T-helper 1 cell treated with Interleukin-12 subunit alpha and Interleukin-12 subunit beta and Interleukin-4 antibody, amounts not matched to agents 30 μg/mL and 1 μg/mL, for 36 hours (primary cell): Measurements from ENCODE around the gene PHLDB1.

Experiments
- H3K27ac Mint-ChIP-seq: one replicate; pipeline ENCODE4 v1.8.0; 2021; ENCODE audit warnings: mild to moderate bottlenecking, mixed read lengths
- H3K27me3 Mint-ChIP-seq: one replicate; pipeline ENCODE4 v1.8.0; 2021; ENCODE audit warnings: low read depth, mixed read lengths
- H3K36me3 Mint-ChIP-seq: one replicate; pipeline ENCODE4 v1.8.0; 2021; ENCODE audit warnings: low read depth, mixed read lengths
- H3K4me1 Mint-ChIP-seq: one replicate; pipeline ENCODE4 v1.8.0; 2021; ENCODE audit warnings: low read depth, mixed read lengths
- H3K4me3 Mint-ChIP-seq: one replicate; pipeline ENCODE4 v1.8.0; 2021; ENCODE audit warnings: mild to moderate bottlenecking, moderate library complexity, mixed read lengths
- H3K9me3 Mint-ChIP-seq: one replicate; pipeline ENCODE4 v1.8.0; 2021; ENCODE audit warnings: mixed read lengths

PHLDB1 gene

DNA sequence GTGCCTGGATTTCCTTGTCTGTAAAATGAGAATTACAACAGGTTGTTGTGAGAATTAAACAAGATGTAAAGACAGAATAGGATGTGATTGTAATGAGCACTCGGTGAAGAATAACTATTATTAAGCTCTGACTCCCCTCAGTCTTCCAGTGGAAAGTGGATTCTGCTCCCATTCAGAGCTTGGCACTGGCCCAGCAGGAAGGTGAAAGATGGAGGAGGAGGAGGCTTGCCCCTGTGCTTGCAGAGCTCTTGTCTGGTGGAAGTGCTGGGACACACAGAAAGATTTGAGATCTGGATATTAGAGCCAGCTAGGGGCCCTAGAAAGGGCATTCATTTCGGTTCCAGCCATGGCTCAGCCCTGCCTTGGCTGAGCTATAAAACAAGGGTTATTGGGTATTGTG lies 28.2 kb downstream of the PHLDB1 start:
- no peaks in the 10 kb centered on the region for H3K36me3 Mint-ChIP-seq
- no peaks in the 10 kb centered on the region for H3K9me3 Mint-ChIP-seq
- peaks cover 7% of the 10 kb centered on the region for H3K27me3 Mint-ChIP-seq
- no peak overlapping the region for H3K4me3 Mint-ChIP-seq
- no peak overlapping the region for H3K27ac Mint-ChIP-seq
- H3K4me1 Mint-ChIP-seq = no peaks in the 10 kb centered on the region

DNA sequence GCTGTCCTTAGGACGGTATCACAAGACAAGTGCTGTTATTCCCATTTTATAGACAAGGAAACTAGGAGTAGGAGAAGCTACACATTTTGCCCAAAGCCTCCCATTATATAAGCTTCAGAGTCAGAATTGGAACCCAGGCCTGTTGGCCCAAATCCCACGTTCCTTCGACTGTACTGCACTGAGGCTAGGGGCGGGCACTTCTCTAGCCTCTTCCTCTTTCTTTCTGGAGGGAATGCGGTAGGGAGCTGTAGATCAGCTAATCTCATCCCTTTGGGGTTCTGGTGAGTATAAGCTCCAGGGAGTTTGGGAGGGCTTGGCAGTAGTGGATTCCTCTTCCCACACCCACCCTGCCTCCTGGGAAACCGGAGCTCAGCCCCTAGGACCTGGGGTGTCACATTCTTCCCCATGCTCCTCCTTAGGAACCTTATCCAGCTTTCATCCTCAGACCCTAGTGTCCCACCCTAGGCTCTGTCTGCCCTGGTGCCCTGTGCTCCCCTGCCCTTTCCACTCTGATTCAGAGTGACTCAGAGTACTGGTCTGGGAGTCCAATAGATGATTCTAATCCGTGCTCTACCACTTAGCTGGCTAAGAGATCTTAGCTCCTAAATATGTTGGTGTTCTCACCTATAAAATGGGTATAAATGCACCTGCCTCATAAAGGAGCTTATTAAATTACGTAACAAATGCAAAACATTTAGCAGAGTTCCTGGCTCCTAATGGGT lies 29.3 kb downstream of the PHLDB1 start:
- no peaks in the 10 kb centered on the region for H3K36me3 Mint-ChIP-seq
- no peaks in the 10 kb centered on the region for H3K4me1 Mint-ChIP-seq
- no peak overlapping the region for H3K4me3 Mint-ChIP-seq
- peaks cover 7% of the 10 kb centered on the region for H3K27me3 Mint-ChIP-seq
- H3K27ac Mint-ChIP-seq = no peak overlapping the region
- H3K9me3 Mint-ChIP-seq = no peaks in the 10 kb centered on the region

DNA sequence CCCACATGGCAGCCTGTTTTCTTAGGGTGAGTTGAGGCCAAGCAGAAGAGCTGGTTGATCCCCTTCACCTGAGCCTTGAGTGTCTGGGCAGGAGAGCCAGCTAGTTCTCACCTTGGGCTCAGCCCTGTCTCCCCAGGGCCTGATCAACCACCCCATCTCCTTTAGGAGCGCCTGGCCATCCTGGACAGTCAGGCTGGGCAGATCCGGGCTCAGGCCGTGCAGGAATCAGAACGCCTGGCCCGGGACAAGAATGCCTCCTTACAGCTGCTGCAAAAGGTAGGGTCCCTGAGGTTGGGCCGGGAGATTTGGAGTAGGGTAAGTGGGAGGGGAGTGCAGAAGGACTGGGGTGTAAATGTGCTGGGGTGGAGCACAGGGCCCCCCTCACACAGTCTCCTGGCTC lies 31.3 kb downstream of the PHLDB1 start:
- Mint-ChIP-seq H3K36me3 (no peaks in the 10 kb centered on the region), H3K9me3 (no peaks in the 10 kb centered on the region), H3K27me3 (peaks cover 7% of the 10 kb centered on the region), H3K4me3 (no peak overlapping the region), H3K27ac (no peak overlapping the region), H3K4me1 (no peaks in the 10 kb centered on the region)

DNA sequence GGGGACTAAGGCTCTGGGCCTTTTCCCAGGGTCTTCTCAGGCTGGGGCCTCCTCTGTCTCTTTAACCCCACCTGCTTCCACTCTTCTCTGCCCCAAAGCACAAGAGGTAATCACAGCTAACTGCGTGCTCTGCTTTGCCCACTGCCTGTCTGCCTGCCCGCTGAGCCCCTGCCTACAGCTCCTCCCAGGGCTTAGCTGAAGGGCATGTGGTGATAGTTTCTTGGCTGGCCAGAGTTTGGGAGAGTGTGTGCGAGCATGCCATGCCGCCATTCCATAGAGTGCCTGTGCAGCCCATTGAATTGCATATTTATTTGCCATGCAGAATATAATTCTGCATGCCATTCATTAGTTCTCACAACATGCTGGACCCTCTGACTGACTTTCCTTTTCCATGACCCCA lies 32.5 kb downstream of the PHLDB1 start:
- Mint-ChIP-seq H3K9me3 (no peaks in the 10 kb centered on the region), H3K27me3 (peaks cover 7% of the 10 kb centered on the region), H3K4me3 (no peak overlapping the region), H3K4me1 (no peaks in the 10 kb centered on the region), H3K36me3 (no peaks in the 10 kb centered on the region), H3K27ac (no peak overlapping the region)

DNA sequence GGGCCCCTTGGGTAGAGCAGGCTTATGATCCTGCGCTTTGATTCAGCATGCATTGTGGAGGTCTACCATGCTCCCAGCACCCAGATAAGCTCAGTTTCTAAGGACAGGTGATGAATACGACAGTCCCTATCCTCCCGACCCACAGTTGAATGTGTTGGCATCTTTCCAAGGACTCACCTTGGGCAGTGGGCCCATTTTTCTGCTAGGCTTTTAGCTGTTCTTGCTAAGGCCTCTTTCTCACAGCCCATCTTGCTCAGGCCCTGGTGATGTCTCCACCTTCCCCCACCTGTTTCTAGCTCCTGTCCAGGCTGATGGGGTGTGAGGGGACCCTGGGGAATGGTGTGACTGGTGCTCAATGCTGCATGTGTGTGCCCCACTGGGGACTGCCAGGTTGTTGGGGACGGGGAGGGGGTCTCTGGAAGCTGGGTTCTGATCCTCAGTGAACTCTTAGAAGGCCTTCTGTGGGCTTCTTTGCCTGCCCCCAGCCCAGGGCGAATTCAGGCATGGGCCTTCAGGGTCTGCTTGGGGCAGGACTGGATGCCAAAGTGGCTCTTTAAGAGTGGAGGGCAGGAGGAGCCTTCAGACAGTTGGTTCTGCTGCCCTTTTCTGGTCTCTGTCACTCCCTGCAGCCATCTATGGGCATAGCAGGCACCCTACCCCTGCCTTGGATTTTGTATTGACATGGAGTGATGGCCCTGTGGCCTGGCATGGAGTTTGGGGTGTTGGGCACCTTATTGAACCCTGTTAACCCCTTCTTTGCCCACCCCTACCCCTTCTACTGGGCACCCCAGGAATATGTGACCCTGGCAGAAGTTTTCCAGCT lies 33.1 kb downstream of the PHLDB1 start:
- H3K4me1 Mint-ChIP-seq = no peaks in the 10 kb centered on the region
- H3K36me3 Mint-ChIP-seq = no peaks in the 10 kb centered on the region
- no peaks in the 10 kb centered on the region for H3K9me3 Mint-ChIP-seq
- H3K27me3 Mint-ChIP-seq = peaks cover 7% of the 10 kb centered on the region
- no peak overlapping the region for H3K4me3 Mint-ChIP-seq
- H3K27ac Mint-ChIP-seq = no peak overlapping the region

DNA sequence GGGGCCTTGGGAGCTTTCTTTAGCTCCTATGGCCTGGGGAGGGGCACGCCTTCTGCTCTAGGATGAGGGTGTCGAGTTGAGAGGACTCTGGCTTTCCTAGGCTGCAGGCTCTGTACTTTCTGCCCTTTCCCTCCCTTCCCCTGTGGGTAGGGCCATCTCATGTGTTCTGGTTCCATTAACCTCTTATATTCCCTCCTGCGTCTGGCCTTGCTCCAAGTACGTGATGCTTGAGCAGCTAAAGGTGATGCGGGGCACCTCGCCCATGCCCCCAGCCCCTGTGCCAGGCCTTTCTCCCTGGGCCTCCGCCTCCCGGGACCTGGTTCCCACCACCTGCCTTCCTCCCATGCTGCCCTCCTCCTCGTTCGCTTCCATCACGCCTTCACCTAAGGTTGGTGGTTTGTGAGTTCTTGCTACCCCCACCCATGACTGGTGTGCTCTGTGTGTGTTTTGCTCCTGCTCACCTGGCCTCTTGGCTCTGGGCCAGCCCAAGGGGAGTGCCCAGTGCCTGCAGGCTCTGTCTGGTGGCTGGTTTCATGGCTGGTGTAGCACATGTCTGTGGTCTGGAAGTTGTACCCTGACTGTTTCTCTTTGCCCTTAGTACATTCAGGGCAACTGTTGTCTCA lies 34.1 kb downstream of the PHLDB1 start:
- H3K27ac Mint-ChIP-seq = no peak overlapping the region
- no peak overlapping the region for H3K4me3 Mint-ChIP-seq
- H3K4me1 Mint-ChIP-seq = no peaks in the 10 kb centered on the region
- no peaks in the 10 kb centered on the region for H3K27me3 Mint-ChIP-seq
- no peaks in the 10 kb centered on the region for H3K9me3 Mint-ChIP-seq
- H3K36me3 Mint-ChIP-seq = no peaks in the 10 kb centered on the region

DNA sequence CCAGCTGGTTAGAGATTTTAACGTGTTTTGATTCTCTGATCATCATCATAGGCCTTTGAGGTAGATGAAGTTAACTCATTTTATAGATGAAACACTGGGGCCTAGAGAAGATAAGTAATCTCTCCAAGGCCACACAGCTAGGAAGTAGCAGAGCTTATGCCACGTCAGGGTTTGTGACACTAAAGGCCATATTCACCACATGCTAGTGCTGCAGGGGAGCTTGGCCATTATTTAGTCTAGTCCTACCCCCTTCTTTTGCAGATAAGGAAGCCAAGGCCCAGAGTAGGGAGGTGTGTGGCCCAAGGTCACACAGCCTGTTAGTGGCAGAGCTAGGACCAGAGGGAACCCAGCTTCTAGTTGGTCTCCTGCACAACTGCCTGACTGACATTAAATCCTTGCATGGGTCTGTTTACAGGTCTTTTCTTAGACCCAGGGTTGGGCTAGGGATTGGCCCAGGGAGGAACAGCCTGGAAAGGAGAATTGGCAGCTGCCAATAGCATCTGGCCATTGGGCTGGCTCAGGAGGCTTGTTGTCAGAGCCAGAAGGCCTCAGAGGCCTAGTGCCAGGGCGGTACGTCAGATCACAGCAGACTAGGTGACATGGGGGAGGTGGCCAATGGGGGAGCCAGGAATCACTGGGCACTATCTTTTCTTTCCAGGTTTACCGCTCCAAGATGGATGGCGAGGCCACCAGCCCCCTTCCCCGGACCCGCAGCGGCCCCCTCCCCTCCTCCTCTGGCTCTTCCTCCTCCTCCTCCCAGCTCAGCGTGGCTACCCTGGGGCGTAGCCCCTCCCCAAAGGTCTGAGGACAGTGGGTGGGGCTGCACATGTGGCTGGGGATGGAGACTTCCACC lies 36.0 kb downstream of the PHLDB1 start:
- Mint-ChIP-seq H3K9me3 (no peaks in the 10 kb centered on the region), H3K27me3 (no peaks in the 10 kb centered on the region), H3K4me3 (no peak overlapping the region), H3K36me3 (no peaks in the 10 kb centered on the region), H3K4me1 (no peaks in the 10 kb centered on the region), H3K27ac (no peak overlapping the region)

DNA sequence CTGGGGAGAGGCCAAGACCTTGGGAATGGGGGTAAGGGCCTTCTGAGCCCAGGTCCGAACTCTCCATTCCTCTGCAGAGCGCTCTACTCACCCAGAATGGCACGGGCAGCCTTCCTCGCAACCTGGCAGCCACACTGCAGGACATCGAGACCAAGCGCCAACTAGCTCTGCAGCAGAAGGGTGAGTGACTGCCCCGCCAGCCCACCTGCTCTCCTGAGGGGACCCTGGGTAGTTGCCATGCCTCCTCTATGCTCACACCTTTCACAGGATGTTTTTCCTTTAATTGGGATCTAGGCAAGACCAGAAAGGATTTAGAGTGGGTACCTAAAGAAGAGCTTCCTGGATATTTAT lies 36.6 kb downstream of the PHLDB1 start:
- Mint-ChIP-seq H3K9me3 (no peaks in the 10 kb centered on the region), H3K4me1 (no peaks in the 10 kb centered on the region), H3K27me3 (no peaks in the 10 kb centered on the region), H3K36me3 (no peaks in the 10 kb centered on the region), H3K27ac (no peak overlapping the region), H3K4me3 (no peak overlapping the region)

DNA sequence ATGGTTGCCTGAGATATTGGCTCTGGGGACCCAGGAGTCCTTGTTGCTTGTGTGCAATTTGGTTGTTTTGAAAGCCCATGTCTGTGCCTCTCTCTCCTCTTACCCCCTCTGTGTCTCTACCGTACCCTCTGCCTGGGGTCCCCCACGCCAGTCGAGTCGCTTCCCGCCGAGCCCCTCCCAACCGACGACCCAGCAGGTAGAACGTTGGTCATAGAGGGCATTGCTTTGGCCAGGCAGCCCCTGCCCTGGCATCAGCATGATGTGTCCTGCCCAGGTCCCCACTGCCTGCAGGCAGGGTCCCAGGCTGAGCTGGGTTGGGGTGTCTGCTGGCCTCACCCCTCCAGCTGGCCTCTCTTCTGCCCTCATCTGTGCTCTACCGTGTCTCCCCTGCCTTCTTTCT lies 37.1 kb downstream of the PHLDB1 start:
- no peaks in the 10 kb centered on the region for H3K27me3 Mint-ChIP-seq
- H3K4me3 Mint-ChIP-seq = no peak overlapping the region
- no peak overlapping the region for H3K27ac Mint-ChIP-seq
- no peaks in the 10 kb centered on the region for H3K9me3 Mint-ChIP-seq
- H3K36me3 Mint-ChIP-seq = no peaks in the 10 kb centered on the region
- H3K4me1 Mint-ChIP-seq = no peaks in the 10 kb centered on the region

DNA sequence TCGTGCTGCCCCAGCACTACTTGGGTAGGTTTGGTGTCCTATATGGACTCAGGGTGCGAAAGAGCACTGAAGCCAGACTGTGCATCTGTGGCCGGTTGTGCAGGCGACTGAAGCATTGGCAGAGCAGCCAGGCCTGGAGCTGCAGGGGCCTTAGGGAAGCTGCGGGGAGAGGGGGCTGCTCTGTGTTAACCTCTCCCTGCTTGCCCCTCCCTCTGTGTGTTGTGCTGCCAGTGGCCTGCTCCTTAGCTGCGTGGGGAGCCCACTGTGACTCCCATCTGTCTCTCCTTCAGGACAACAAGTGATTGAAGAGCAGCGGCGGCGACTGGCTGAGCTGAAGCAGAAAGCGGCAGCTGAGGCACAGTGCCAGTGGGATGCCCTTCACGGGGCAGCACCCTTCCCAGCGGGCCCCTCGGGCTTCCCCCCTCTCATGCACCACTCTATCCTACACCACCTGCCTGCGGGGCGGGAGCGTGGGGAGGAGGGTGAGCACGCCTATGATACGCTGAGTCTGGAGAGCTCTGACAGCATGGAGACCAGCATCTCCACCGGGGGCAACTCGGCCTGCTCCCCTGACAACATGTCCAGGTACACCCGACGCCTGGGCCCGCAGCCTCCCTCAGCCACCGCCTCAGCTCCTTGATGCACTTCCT lies 37.8 kb downstream of the PHLDB1 start:
- no peaks in the 10 kb centered on the region for H3K4me1 Mint-ChIP-seq
- no peaks in the 10 kb centered on the region for H3K27me3 Mint-ChIP-seq
- no peak overlapping the region for H3K4me3 Mint-ChIP-seq
- no peaks in the 10 kb centered on the region for H3K36me3 Mint-ChIP-seq
- no peak overlapping the region for H3K27ac Mint-ChIP-seq
- H3K9me3 Mint-ChIP-seq = no peaks in the 10 kb centered on the region

DNA sequence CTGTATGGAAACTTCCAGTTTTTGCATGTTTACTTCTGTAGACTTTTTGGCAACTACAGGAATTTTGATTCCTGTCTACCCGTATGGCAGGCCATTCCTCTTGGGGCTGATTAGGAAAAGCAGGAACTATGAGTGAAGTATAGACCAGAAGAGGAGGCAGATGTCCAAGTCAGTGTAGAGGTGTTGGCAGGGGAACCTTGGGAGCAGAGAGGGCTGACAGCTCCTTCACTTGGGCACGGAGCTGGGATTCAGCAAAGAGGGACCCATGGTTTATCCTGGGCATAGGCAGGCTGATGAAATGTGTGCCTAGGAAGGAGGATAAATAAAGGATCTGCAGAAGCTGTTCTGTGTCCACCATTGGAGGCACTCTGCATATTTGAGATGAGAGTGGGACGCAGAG lies 39.0 kb downstream of the PHLDB1 start:
- H3K36me3 Mint-ChIP-seq = no peaks in the 10 kb centered on the region
- no peak overlapping the region for H3K27ac Mint-ChIP-seq

DNA sequence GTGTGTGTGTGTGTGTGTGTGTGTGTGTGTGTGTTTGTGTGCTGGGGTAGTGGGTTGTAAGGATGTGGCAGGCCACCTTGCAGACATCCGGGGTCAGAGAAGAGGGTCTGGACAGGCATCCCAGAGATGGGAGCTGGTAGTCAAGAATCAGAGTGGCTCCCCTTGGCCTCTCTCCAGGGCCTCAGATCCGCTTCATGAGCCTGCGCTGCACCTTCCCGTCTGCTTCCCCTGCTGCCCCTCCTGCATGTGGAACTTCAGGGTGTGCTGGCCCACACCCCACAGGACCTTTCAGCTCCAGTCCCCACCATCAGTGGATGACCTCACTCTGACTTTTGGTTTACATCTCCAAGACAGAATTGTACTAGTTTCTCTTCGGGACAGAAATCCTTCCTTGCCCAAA lies 40.9 kb downstream of the PHLDB1 start:
- no peaks in the 10 kb centered on the region for H3K27me3 Mint-ChIP-seq
- H3K4me3 Mint-ChIP-seq = no peak overlapping the region
- no peaks in the 10 kb centered on the region for H3K36me3 Mint-ChIP-seq
- H3K9me3 Mint-ChIP-seq = no peaks in the 10 kb centered on the region
- H3K4me1 Mint-ChIP-seq = peaks cover 6% of the 10 kb centered on the region
- H3K27ac Mint-ChIP-seq = no peak overlapping the region

More for the DNA sequence above, 39.0 kb downstream of the PHLDB1 start:
- no peak overlapping the region for H3K4me3 Mint-ChIP-seq
- H3K27me3 Mint-ChIP-seq = no peaks in the 10 kb centered on the region
- H3K4me1 Mint-ChIP-seq = no peaks in the 10 kb centered on the region
- no peaks in the 10 kb centered on the region for H3K9me3 Mint-ChIP-seq

DNA sequence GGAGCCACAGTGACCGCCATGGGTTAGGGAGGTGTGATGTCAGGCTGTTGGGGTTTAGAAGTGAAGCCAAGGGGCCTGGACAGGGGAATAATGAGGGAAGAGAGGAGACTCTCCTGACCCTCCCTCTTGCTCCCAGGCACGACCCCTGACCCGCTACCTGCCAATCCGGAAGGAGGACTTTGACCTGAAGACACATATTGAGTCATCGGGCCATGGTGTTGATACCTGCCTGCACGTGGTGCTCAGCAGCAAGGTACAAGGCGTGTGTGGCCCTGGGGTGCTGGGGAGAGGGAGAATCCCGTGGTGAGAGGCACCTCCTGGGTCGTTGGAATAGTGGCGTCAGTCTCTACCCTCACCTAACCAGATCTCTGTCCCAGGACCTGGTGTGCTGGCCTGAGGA lies 42.5 kb downstream of the PHLDB1 start:
- Mint-ChIP-seq H3K27me3 (no peaks in the 10 kb centered on the region), H3K4me1 (peaks cover 6% of the 10 kb centered on the region), H3K9me3 (no peaks in the 10 kb centered on the region), H3K4me3 (no peak overlapping the region), H3K36me3 (no peaks in the 10 kb centered on the region), H3K27ac (no peak overlapping the region)

DNA sequence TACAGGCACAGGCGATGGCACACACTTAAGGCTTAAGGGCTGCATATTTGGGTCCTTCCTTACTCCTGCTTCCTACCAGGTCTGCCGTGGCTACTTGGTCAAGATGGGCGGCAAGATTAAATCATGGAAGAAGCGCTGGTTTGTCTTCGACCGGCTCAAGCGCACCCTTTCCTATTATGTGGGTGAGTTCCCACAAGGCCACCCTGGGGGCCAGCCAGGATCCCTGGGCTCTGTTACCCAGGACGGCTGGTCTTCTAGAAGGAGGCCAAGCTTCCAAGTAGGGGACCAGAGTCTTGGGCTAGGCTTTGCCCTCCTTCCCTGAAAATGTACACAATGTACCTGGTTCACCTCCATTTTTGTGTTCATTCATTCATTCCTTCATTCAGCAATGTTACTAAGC lies 43.0 kb downstream of the PHLDB1 start:
- H3K27ac Mint-ChIP-seq = no peak overlapping the region
- H3K9me3 Mint-ChIP-seq = no peaks in the 10 kb centered on the region
- no peak overlapping the region for H3K4me3 Mint-ChIP-seq
- no peaks in the 10 kb centered on the region for H3K27me3 Mint-ChIP-seq
- peaks cover 6% of the 10 kb centered on the region for H3K4me1 Mint-ChIP-seq
- H3K36me3 Mint-ChIP-seq = no peaks in the 10 kb centered on the region
